OCI-M2 (cell line): ENCODE measurements around the gene RMDN3.

Source experiments
- DNase-seq: peaks from one replicate; lab custom pipeline; 2025; ENCODE audit not compliant: unreplicated experiment; lab: John Stamatoyannopoulos, UW

The RMDN3 gene

DNA sequence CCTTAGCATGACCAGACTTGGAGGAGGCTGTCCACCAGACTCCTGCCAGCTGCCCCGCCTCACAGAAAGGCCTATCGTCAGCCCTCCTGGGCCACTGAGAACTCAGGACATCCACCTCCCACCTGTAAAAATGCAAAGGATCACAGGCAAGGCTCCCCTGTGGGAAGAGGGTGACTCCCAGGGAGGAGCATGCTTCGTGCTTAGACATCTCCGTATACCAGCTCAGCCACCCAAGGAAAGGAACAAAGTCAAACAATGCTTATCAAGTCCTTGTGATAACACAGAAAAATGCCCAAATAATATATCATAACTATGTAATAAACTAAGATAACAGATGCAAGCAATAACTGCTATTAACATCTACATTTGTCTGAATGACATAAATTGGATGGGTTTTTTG, 4.2 kb downstream of the RMDN3 start:
- no peak for DNase-seq

DNA sequence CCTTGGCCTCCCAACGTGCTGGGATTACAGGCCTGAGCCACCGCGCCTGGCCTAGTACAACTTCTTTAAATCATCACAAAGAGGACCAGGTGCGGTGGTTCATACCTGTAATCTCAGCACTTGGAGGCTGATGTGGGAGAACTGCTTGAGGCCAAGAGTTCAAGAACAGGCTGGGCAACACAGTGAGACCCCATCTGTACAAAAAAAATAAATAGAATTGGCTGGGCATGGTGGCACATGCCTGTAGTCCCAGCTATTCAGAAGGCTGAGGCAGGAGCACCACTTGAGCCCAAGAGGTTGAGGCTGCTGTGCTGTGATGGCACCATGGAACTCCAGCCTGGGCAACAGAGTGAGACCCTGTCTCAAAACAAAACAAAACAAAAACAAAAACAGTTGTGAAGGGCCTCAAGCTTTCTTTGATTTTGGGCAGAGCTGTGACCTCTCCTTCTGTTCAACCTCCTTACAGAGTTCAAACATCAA, 5.9 kb downstream of the RMDN3 start:
- no peak for DNase-seq

DNA sequence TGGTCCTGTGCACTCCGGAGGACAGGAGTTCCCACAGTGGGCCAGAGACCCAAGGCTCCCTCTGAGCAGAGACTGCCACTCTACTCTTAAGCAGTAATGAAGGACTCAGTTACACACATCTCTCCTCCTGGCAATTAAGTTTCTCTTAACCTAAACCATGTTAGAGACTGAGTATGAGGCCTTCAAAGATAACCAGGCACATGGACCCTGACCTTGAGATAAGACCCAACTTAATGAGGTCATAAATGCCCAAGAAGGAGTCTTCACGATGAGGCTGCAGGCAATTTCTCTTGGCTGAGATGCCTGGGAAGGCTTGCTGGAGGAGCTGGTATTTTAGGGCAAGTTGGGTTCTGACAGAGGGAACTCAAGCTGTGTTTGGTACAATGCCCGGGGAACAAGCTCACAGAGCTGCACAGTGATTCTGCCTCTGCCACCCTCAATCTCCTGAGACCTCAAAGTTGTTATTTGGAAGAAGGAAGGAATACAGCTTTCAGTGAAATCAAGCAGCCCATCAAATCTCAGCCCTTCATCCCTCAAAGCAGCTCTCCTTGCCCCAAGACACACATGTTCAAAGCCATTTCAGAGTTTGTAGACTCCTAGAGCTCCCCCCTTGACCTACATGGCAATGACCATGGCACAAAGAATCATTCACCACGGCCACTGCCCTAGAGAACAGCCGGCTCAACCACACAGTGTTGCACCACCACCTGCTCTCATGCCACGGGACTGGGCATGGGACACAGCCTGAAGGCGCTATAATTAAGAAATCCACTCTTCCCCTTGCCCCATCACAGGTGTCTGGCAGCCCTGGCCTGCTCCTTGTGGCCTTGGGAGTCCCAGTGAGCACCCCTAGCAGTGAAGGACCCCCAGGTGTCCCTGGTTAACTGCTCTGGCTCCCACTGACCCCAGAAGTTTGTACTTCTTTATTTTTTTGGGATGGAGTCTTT, 7.1 kb downstream of the RMDN3 start:
- DNase-seq: no peak

DNA sequence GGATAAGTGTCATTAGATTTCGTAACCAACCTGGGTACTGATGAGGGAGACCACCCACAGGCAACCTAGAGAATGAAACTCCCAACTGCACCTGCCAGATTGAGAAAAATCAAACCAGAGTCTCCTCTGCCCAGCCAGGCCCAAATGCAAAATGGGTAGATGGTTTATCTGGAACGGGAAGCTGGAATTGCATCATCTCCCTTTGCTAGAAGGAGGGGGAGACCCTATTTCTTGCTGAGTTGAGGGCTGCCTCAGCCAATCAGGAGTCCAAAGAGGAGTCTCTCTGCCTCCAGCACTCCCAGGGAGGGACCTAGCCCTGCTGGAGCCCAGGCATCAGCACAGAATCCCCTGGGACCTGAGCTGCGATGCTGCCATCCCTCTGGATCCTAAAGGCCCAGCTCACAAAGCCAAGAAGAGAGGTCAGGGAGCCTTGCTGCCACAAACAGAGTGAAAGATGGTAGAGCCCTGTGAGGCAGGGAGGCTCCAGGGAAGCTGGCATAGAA, 8.1 kb downstream of the RMDN3 start:
- DNase-seq: no peak

DNA sequence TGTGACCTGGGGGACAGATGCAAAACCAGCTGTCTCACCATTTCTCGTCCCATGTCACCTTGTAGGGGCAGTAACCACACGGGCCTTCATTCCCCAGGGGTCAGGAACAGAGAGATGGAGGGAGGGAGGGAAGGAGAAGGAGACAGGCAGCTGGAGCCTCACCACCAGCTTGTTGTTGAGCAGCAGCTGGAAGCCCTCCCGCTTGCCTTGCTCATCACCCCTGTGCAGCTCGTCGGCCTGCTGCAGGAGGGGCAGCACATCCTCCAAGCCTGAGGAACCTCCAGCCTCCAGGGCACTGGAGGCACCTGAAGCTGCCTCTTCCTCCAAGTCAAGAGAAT, 10.3 kb downstream of the RMDN3 start:
- no peak for DNase-seq

DNA sequence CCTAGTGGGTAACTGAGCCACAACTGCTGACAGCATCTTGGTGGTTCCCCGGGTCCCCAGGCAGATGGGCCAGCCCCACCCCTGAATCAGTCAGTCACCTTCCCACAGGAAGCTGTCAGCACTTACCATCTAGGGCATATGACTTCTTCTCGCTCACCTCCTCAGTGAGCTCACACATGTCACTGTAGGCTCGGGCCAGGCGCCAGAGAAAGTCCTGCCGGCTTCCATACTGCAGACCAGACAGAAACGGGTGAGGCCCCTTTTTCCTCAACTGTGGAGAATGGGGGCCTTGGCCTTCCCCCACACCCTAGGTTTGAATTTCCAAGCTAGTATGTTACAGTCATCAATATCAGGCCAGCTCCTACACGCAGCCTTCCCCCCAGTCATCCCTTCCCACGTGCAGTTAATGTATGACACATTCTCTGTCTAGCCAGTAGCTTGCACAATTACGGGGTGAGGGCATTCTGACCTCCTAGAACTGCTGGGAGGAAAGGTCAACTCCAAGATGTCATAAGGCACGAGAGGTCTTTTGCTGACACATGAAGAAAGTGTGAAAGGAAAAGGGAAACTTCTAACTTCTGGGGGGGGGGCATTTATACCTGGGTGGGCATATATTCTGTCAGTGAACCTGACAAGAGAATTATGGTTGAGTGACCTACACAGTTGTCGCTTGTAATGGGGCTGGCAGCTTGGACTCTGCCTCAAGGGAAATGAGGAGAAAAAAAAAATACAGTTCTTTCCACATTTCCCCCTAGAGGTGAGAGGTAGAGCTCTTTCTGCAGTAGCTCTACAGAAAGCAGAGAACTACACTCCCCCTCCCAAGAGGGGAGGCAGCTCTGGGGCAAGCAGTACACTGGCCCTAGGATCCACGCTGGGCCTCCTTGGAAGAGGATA, 10.9 kb downstream of the RMDN3 start:
- DNase-seq: no peak

DNA sequence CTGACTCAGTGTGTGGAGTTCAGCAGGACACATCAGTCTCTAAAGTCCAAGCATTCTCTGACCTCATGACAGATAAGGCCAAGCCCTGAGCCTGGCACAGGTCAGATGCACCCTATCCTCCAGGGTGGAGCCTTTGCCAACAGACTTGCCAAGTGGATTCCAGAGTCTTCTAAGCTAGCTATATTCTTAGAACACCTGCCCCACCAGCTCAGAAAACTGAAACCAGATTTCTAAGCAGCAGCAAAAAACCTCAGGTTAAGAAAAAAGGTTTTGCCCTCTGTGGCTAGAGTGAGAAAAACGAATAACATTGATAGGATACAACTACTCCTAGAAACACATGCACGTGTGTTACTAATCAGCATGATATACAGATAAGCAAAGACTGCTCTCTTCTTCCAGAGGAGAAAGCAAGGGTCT, 11.6 kb downstream of the RMDN3 start:
- no peak for DNase-seq

DNA sequence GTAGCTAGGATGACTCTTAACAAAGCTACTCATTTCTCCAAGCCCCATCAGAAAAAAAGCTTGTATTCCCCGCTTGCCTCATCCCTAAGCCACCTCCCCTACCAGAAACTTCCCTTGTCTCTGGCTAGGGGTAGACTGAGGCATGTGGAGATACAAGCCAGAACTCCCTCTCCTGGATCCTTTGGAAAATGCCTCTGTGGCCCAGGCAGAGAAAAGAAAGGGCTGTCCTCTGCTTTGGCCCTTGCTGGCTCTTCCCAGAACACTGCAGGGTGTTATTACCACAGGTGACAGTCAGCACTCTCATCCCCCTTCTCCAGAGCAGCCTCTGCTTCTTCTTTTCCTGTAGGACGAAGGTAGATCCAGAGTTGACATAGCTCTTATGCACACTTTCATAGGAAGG, 15.2 kb downstream of the RMDN3 start:
- no peak for DNase-seq

DNA sequence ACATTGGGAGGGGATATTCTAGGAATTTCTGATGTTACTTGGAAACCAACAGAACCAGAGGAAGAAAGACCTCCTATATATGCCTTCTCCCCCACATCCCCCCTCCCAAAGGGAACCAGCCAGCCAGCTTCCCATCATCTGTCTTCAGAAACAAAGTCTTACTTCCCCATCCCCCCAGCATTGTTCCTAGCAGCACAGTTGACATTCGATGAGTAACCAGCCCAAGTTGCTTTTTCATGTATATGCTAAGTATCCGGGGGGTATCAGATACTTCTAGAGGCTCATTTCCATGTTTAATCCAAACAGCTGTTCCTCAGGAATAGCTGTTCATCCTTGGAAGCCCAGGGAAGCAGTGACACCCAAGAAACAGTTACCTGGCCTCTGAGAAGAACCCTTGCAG, 16.0 kb downstream of the RMDN3 start:
- DNase-seq: no peak

DNA sequence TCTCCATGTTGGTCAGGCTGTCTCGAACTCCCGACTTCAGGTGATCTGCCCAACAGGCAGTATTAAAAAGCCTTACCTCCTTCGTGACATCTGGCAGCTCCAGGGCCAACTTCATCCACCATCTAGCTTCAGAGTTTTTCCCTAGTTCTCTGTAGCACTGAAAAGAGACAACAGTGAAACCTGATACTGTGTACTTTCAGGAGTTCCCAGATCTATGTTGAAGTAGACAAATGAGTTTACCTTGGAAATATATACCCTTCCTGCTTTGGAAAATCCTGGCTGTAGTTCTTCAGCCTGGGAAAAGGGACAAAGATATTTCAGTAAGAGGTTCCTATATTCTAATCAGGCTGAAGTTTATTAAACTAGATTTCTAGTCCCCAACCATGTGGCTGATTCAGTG, 18.0 kb downstream of the RMDN3 start:
- DNase-seq: no peak

DNA sequence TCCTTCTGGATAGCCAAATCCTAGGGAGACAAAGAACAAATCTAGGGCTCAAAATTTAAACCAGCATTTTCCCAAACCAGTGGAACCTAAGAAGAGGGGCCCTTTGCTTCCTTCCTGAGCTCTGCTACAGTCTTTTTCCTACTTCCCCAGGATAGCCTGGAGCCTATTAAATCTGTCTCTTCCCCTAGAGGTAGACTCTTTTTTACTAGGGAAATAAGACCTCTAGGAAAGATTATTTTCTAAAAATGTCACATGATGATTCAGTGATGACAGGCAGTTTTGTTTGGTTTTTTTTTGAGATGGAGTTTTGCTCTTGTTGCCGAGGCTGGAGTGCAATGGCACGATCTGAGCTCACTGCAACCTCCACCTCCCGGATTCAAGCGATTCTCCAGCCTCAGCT, 18.5 kb downstream of the RMDN3 start:
- DNase-seq: no peak

DNA sequence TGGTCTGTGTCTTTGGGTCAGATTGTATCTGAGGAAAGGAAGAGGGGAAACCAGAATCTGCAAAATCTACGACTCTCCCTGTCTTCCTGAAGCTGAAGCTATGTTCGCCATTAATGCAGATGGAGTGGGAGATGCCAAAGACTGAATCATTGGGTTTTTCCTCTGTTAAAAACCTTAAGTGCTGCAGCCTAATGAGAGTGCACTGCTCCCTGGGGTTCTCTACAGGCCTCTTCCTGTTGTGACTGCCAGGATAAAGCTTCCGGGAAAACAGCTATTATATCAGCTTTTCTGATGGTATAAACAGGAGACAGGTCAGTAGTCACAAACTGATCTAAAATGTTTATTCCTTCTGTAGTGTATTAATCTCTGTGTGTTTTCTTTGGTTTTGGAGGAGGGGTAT, 24.0 kb downstream of the RMDN3 start:
- DNase-seq: no peak

DNA sequence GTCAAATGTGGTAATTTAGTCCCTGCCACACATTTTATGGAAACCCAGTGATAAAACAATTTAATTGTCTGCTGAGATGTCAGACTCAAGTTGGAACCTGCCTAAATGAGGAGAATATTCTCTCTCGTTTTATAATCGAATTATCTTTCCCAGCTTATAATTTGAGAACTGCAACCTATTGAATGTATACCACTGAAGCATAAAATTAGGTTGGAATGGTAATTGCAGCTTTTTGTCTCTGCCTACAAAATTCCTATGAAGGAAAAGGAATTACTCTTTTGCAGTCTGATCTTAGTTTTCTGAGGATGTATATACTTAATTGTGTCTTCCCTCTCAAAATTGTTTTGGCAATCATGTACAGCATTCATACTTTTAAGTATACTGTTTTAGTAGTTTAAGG, 31.1 kb downstream of the RMDN3 start:
- no peak for DNase-seq

DNA sequence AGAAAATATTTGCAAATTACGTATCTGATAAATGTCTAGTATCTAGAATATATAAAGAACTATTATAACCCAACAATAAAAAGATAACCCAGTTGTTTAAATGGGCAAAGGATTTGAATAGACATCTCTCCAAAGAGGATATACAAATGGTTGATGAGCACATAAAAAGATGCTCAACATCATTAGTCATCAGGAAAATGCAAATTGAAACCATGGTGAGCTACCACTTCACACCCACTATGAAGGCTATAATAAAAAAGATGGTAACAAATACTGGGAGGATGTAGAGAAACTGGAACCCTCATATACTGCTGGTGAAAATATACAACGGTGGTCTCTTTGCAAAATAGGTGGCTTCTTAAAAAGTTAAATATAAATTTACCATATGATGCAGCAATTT, 32.1 kb downstream of the RMDN3 start:
- no peak for DNase-seq

DNA sequence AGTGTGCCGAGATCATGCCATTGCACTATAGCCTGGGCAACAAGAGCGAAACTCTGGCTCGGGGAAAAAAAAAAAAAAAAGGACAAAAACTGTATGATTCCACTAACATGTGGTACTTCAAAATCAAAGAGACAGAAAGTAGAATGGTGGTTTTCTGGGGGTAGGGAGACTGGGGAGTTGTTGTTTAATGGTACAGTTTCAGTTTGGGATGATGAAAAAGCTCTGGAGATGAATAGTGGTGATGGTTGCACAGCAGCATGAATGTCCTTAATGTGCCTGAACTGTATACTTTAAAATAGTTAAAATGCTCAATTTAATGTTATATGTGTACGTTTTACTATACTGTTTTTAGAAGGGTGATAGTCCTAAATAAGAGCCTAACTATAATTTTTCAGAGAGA, 32.7 kb downstream of the RMDN3 start:
- no peak for DNase-seq

DNA sequence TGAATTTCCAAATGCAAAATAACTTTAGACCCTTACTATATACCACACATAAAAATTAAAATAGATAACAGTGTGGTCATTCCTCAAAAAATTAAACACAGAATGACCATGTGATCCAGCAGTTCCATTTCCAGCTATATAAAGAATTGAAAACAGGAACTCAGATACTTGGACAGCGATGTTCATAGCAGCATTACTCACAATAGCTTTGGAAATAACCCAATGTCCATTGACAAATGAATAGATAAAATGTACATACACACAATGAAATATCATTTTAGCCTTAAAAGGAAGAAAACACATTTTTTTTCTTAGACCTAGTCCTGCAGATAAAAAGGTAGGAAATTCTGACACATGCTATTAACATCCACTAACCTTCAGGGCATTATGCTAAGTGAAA, 33.4 kb downstream of the RMDN3 start:
- DNase-seq: no peak

DNA sequence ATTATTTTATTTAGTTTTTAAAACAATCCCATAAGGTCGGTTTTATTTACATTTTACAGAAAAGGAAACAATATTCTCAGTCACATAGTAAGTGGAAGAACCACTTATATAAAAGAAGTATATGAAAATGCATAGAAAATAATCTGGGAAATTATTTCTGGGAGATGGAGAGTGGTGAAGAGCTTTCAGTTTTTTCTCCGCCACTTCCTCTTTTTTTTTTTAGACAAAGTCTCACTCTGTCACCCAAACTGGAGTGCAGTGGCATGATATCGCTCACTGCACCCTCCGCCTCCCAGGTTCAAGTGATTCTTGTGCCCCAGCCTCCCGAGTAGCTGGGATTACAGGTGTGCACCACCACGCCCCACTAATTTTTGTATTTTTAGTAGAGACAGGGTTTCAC, 38.9 kb downstream of the RMDN3 start:
- no peak for DNase-seq

DNA sequence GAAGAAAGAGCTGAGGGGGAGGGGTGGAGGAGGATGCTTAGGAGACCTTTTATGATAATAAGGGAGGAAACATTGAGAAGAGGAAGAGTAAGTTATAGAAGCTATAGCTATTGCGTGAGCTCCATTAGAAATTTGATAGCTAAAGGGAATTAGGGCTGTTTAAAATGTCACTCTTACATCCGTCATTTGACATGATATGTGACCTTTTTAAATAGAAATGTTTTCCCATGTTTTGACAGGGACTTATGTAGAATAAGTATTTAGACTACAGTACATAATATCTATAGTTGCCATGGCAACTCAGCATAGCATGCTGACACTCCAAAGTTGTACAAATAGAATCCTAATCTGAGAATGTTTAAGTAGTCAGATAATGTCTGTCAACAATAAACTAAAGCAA, 40.9 kb downstream of the RMDN3 start:
- no peak for DNase-seq

DNA sequence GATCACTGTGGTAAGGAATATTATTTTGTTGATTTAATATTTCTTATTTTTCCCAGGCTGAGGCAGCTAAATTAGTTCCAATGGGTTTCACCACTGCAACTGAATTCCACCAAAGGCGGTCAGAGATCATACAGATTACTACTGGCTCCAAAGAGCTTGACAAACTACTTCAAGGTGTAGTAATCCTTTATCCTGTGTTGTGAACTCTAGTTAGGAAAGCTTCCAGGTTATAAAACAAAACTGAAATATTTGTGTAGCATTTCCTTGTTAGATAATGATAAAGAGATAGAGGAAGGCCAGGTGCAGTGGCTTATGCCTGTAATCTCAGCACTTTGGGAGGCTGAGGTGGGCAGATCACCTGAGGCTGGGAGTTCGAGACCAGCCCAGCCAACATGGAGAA, 48.9 kb downstream of the RMDN3 start:
- DNase-seq: no peak

DNA sequence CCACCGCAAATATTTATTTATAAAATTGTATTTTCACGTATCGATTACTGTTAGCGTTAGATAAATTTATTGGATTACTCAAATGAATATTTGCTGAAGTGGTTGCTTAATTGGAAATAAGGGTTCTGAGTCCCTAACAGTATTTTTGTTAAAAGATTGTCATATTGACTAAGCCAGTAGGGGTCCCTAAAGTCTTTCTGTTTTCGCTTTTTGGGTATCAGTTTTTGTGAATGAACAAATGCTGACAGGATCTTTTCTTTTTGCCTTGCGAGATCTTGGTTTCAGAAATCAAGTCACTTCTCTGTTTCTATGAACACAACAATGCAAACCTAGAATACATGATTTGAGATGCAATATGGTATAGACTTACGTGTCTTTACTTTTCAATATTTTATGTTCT, 53.0 kb downstream of the RMDN3 start:
- no peak for DNase-seq

DNA sequence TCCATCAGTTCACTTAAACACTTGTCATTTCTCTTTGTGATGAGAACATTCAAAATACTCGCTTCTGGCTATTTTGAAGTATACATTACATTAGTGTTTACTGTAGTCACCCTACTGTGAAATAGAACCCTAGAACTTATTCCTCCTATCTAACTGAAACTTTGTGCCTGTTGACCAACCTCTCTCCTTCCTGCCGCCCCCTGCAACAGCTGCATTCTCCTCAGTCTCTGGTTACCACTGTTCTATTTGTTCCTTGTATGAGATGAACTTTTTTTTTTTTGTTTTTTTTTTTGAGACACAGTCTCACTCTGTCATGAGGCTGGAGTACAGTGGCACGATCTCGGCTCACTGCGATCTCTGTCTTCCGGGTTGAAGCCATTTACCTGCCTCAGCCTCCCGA, 57.1 kb downstream of the RMDN3 start:
- no peak for DNase-seq

DNA sequence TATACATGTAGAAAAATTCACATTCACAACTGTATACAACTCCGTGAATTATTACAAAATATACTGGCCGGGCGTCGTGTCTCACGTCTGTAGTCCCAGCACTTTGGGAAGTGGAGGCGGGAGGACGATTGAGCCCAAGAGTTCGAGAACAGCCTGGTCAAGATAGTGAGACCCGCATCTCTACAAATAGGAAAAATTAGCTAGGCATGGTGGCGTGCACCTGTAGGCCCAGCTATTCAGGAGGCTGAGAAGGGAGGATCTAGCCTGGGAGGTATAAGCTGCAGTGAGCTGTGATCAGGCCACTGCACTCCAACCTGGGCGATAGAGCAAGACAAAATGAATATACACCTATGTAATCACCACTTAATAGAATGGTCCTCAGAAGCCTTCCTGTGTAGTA, 58.8 kb downstream of the RMDN3 start:
- DNase-seq: no peak
